Peyer's patch (tissue), 4 donors: ENCODE data around the gene PAQR9. TPM values are rescaled to one million over a fixed set of nuclear protein-coding genes. Genes with fewer than 3 reads are reported as not detected.
"Not testable (repeated sequence)": the region's sequence is repeated elsewhere in the genome, so short reads cannot be mapped to it uniquely, and the experiment has no call there.

Experiments used
- DNase-seq, 3 donors: peaks; one replicate each; pipeline ENCODE4 v3.0.0-alpha.2; 2017 to 2019
- H3K27ac ChIP-seq, 4 donors: fragments of 200-600 bp; sonication (generic); one replicate each; pipeline ENCODE4 v1.5.1; 2016 to 2019
- H3K27me3 ChIP-seq, 2 donors: fragments of 200-600 bp; sonication (generic); one replicate each; pipeline ENCODE4 v1.5.1; 2019
- H3K36me3 ChIP-seq, 3 donors: fragments of 200-600 bp; sonication (generic); one replicate each; pipeline ENCODE4 v1.5.1; 2016 to 2019
- H3K4me1 ChIP-seq, 4 donors: fragments of 200-600 bp; sonication (generic); one replicate each; pipeline ENCODE4 v1.5.1; 2016 to 2019
- H3K4me3 ChIP-seq, 4 donors: fragments of 200-600 bp; sonication (generic); 1 replicate in 3 of 4; 2 replicates in 1 of 4; pipeline ENCODE4 v1.5.1; 2016 to 2019; ENCODE audit warnings: mild to moderate bottlenecking in 1 of 4
- H3K9me3 ChIP-seq, 4 donors: fragments of 200-600 bp; sonication (generic); one replicate each; pipeline ENCODE4 v1.5.1; 2016 to 2019; ENCODE audit warnings: mild to moderate bottlenecking in 1 of 4
- POLR2A ChIP-seq, 2 donors: fragments of 450-650 bp; IDR thresholded peaks; one replicate each; pipeline ENCODE4 v1.5.1; 2017; ENCODE audit warnings: antibody characterized with exemption in 2 of 2, mild to moderate bottlenecking in 2 of 2, moderate library complexity in 2 of 2
- total RNA-seq, 4 donors: library from RNA; depleted of rRNA; stranded (reverse); fragments of >200 nt; gene quantifications; one replicate each; pipeline ENCODE4 v1.1.0, GENCODE V29; 2016
- TF ChIP-seq, protein P1 (sequence below), 6 experiments: fragments of 450-650 bp in 4 of 6; fragments of 200-600 bp in 2 of 6; sonication (generic) in 1 of 6; IDR thresholded peaks; one replicate each; pipeline ENCODE4 v1.5.1; 2017 to 2019; ENCODE audit warnings: antibody characterized with exemption in 6 of 6, mild to moderate bottlenecking in 3 of 6, moderate library complexity in 1 of 6

The PAQR9 gene
- total RNA-seq, 4 donors from 2014 or later, result not detected

GRCh38 chr3:142998439-142998838, 35.0 kb upstream of the PAQR9 start:
- TF ChIP-seq, protein P1, sequence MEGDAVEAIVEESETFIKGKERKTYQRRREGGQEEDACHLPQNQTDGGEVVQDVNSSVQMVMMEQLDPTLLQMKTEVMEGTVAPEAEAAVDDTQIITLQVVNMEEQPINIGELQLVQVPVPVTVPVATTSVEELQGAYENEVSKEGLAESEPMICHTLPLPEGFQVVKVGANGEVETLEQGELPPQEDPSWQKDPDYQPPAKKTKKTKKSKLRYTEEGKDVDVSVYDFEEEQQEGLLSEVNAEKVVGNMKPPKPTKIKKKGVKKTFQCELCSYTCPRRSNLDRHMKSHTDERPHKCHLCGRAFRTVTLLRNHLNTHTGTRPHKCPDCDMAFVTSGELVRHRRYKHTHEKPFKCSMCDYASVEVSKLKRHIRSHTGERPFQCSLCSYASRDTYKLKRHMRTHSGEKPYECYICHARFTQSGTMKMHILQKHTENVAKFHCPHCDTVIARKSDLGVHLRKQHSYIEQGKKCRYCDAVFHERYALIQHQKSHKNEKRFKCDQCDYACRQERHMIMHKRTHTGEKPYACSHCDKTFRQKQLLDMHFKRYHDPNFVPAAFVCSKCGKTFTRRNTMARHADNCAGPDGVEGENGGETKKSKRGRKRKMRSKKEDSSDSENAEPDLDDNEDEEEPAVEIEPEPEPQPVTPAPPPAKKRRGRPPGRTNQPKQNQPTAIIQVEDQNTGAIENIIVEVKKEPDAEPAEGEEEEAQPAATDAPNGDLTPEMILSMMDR (IDR thresholded peaks at IDR 0.05), result no peak
- TF ChIP-seq POLR2A (IDR thresholded peaks at IDR 0.05), result no peak
- H3K27ac ChIP-seq, result no peak overlapping the region
- H3K4me3 ChIP-seq, result no peak overlapping the region
- DNase-seq, result no peak
- H3K36me3 ChIP-seq, result no peaks in the 10 kb centered on the region
- H3K4me1 ChIP-seq, result peaks cover 4 to 12% (median 4%) of the 10 kb centered on the region in 4 donors
- no peaks in the 10 kb centered on the region for H3K9me3 ChIP-seq
- H3K27me3 ChIP-seq, result no peaks in the 10 kb centered on the region

- Histone ChIP-seq H3K36me3 (no peaks in the 10 kb centered on the region), H3K4me3 (no peak overlapping the region), H3K27ac (no peak overlapping the region), H3K27me3 (no peaks in the 10 kb centered on the region), H3K9me3 (no peaks in the 10 kb centered on the region), H3K4me1 (peaks cover 4 to 5% (median 4%) of the 10 kb centered on the region in 4 donors)
- TF ChIP-seq, protein P1 (IDR thresholded peaks at IDR 0.05), result no peak
- no peak for TF ChIP-seq POLR2A (IDR thresholded peaks at IDR 0.05)
- no peak for DNase-seq
Observed at GRCh38 chr3:142997330-142997729, 33.9 kb upstream of the PAQR9 start.

- DNase-seq, result peak in 2 of 3 donors; percentile 67 to 82
- Histone ChIP-seq H3K27ac (no peak overlapping the region), H3K4me1 (no peaks in the 10 kb centered on the region), H3K27me3 (no peaks in the 10 kb centered on the region), H3K36me3 (no peaks in the 10 kb centered on the region), H3K4me3 (no peak overlapping the region), H3K9me3 (no peaks in the 10 kb centered on the region)
- TF ChIP-seq, protein P1 (IDR thresholded peaks at IDR 0.05), result peak; percentile 42 to 68 (median 62)
- no peak for TF ChIP-seq POLR2A (IDR thresholded peaks at IDR 0.05)
Observed at GRCh38 chr3:142993958-142994442, 30.5 kb upstream of the PAQR9 start.

DNA sequence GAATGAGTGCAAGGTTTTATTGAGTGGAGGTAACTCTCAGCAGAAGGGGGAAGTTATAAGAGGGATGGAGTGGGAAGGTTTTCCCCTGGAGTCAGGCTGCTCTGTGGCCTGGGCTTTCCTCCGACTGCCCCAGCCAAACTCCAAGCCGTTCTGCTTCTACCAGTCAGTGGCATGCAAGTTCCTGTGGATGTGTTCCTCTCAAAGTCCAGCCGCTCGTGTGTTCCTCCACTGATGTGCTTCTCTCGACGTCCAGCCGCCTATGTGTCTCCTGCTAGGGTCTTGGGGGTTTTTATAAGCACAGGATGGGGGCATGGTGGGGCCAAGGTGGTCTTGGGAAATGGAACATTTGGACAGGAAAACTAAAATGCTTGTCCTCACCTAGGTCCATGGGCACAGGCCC, 28.8 kb upstream of the PAQR9 start:
- Histone ChIP-seq H3K4me3 (no peak overlapping the region), H3K9me3 (no peaks in the 10 kb centered on the region), H3K27ac (no peak overlapping the region), H3K27me3 (no peaks in the 10 kb centered on the region), H3K4me1 (no peaks in the 10 kb centered on the region), H3K36me3 (no peaks in the 10 kb centered on the region)
- no peak for DNase-seq
- no peak for TF ChIP-seq POLR2A (IDR thresholded peaks at IDR 0.05)

DNA sequence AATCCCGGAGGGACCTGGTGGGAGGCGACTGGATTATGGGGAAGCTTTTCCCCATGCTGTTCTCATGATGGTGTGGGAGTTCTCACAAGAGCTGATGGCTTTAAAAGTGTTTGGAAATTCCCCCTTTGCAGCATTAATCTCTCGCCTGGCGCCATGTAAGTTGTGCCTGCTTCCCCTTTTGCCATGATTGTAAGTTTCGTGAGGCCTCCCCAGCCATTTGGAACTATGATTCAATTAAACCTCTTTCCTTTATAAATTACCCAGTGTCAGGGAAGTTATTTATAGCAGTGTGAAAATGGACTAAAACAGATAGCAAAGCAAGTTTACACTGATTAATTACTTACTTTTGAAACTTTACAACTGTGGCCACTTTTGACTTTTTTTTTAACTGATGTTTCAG, 27.2 kb upstream of the PAQR9 start:
- Histone ChIP-seq H3K9me3 (no peaks in the 10 kb centered on the region), H3K27ac (no peak overlapping the region), H3K4me1 (no peaks in the 10 kb centered on the region), H3K36me3 (no peaks in the 10 kb centered on the region), H3K27me3 (no peaks in the 10 kb centered on the region), H3K4me3 (no peak overlapping the region)
- TF ChIP-seq, protein P1 (IDR thresholded peaks at IDR 0.05), result no peak
- no peak for TF ChIP-seq POLR2A (IDR thresholded peaks at IDR 0.05)
- no peak for DNase-seq

- not testable (repeated sequence) for DNase-seq, H3K27ac ChIP-seq, H3K9me3 ChIP-seq, H3K27me3 ChIP-seq, H3K4me3 ChIP-seq, H3K4me1 ChIP-seq, H3K36me3 ChIP-seq
Observed at GRCh38 chr3:142988826-142989225, 25.4 kb upstream of the PAQR9 start.

DNA sequence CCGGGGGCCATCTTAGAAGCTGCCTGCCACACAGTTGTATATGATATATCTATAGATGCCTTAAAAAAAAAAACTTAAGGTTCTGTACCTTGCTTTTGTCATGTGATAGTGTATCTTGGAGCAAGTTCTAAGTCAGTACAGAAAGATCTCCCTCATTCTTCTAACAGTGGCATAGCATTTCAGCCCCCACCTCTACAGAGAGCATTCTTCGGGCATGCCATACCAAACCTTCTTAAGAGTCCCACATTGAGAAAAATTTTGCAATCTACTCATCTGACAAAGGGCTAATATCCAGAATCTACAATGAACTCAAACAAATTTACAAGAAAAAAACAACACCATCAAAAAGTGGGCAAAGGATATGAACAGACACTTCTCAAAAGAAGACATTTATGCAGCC, 24.7 kb upstream of the PAQR9 start:
- not testable (repeated sequence) for H3K36me3 ChIP-seq, H3K4me3 ChIP-seq, H3K9me3 ChIP-seq, H3K4me1 ChIP-seq, H3K27ac ChIP-seq, DNase-seq, H3K27me3 ChIP-seq
